D721Med (cell line): Measurements from ENCODE around the gene SLC35D1.

Source experiments
- DNase-seq: peaks from one replicate; pipeline ENCODE4 v3.0.0; 2011; ENCODE audit warnings: low spot score; ENCODE audit not compliant: insufficient read length
- FAIRE-seq: peaks from 2 replicates; lab custom pipeline; 2011; peaks lifted over from hg19 to GRCh38; lab: Jason Lieb, UNC
- TF ChIP-seq, protein P1 (sequence below): IDR thresholded peaks from 2 replicates; pipeline ENCODE4 v1.5.1; 2012; ENCODE audit warnings: mild to moderate bottlenecking, control low read depth; ENCODE audit not compliant: insufficient read depth; ENCODE audit errors: missing control alignments

Gene SLC35D1

DNA sequence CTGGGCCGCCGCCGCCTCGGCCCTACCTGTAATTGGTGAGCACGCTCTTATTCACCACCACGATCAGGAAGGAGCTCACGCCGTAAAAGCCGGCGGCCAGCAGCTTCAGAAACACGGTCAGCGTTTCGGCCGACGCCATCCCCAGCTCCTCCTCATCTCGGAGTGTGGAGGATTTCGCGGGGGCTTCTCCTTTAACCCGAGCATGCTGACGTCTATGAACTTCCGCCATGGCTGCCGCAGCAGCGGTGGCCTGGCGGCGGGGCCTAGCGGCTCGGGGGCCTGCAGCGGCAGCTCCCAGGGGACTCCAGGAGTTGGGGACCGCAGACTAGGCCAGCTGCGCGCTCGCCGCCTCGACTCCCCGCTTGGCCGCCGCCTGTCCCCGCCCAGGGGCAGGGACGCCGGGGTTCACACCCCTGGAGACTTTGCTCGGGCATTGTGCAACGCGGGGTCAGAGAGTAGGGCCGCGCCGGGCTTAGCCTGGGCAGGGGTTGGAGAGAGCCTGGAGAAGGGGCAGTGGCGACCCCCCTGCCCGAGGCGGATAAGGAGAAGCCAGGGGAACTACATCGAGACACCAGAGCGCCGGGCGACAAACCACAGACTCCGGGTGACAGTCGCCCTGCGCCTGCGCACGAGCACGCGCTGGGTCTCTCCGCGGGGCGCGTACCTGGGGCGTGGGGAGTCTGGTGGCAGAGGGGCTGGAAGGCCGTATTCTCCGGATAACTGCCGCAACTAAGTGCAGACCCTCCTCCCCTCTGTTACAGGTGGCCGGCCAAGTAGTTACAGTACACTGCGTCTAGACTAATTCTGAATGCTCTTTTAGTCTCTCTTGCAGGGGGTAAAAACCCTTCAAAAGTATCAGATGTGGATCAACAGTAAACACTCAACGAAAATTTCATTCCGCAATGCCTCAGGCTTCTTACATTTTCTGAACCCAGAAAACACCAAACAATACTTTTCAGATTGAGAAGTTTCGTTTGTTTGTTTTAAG, at the start of gene SLC35D1:
TSS of gene SLC35D1 (minus strand) at position 364 of the 988 bp plus-strand sequence. CDS start at position 229, 135 bp downstream.
- no peak for FAIRE-seq
- TF ChIP-seq, protein P1, sequence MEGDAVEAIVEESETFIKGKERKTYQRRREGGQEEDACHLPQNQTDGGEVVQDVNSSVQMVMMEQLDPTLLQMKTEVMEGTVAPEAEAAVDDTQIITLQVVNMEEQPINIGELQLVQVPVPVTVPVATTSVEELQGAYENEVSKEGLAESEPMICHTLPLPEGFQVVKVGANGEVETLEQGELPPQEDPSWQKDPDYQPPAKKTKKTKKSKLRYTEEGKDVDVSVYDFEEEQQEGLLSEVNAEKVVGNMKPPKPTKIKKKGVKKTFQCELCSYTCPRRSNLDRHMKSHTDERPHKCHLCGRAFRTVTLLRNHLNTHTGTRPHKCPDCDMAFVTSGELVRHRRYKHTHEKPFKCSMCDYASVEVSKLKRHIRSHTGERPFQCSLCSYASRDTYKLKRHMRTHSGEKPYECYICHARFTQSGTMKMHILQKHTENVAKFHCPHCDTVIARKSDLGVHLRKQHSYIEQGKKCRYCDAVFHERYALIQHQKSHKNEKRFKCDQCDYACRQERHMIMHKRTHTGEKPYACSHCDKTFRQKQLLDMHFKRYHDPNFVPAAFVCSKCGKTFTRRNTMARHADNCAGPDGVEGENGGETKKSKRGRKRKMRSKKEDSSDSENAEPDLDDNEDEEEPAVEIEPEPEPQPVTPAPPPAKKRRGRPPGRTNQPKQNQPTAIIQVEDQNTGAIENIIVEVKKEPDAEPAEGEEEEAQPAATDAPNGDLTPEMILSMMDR: no peak
- DNase-seq: peak; percentile 59

DNA sequence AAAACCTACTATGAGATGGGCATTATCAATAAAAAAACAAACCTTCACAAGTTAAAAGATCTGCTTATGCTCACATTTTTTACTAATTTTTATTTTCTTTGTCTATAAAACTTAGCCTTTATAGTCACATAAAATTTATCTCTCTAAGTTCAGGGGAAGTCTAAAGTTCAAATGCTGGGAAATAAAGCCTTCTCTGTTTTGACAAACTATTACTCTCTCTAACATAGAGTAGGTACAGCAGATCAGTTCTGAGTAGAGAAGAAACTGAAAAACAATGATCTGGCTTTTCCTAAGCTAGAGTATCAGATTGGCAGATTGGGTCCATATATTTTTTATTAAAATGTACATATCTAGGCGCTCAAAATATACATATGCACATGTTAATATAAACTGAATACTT, 49.6 kb upstream of the SLC35D1 start:
- FAIRE-seq (no peak), DNase-seq (no peak)
- TF ChIP-seq, protein P1: no peak

DNA sequence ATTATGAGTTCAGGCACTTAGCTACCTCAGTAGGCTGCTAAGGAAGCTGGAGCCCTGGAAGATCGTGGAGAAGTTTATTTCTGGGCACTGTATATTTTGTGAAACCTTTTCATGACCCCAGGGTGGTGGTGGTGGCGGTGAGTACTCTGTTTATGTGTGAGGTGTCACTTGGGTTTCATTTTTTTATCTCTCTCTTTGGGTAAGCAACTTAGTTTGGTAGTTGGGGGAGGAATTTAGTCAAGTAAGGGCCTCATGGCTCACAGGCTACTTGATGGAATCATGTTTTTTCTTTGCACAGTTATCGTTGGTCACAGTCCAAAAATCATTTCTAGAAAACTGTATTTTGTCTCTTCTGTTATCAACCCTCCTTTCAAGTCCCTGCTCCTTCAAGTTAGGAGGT, 46.9 kb upstream of the SLC35D1 start:
- no peak for FAIRE-seq
- DNase-seq: no peak
- TF ChIP-seq, protein P1: no peak

DNA sequence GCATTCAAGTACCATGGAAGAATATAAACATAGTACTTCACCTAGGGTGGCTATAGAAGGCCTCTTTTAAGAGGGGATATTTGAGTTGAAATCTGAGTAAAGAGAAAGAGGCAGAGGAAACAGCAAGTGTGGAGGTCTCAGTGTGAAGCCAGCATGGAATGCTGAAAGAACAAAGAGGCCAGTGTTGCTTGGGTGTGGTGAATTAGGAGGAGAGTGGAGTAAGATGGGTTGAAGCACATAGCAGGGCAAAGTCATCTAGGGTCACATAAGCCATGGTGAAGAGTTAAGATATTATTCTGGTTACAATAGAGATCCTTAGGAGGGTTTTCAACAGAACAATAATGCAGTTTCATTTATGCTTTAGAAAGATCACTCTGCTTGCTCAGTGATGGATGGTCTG, 43.4 kb upstream of the SLC35D1 start:
- FAIRE-seq: no peak
- DNase-seq: no peak
- TF ChIP-seq, protein P1: no peak

DNA sequence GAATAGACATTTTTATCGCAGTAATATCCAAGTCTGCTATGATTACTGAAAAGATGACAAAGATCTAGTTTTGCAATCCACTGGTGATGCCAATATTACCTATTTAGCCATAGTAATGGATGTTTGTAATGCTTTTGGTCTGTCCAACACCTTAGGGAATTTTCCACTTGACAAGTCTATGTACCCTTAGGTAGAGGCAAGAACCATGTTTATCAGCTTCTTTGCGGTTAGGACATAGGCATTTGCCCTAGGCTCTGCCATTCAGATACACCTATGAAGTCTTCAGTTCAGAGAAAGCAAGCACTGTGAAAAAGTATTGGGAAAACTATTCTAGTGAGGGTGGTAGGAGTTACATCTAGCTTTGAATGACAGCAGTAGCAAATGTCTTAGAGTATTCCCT, 40.2 kb upstream of the SLC35D1 start:
- no peak for FAIRE-seq
- DNase-seq: no peak
- TF ChIP-seq, protein P1: no peak

DNA sequence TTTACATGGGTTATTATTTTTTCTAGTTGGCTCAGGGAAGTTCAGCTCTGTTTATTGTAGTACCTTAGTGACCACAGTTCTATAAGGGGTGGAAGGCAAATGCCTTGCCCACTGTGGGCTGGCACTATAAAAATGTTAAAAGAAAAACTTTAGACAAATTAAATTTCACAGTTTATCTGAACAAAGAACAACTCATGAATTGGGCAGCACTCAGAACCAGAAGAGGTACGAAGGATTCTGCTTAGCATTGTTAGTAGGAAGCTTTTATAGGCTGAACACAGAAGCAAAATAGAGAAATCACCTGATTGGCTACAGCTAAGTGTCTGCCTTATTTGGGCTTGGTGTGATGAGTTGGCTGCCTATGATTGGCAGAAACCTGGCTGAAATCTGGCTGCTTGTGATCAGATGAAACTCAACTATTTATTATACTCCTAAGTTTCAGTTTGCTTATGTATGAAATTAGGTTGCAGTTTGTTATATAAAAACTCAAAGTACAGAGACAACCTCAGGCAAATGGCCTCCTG, 35.8 kb upstream of the SLC35D1 start:
- no peak for DNase-seq
- no peak for FAIRE-seq
- TF ChIP-seq, protein P1: no peak
